Measurements from ENCODE around the gene SEMA3G.

GRCh38 chr3:52435246-52436101, 9.4 kb downstream of the SEMA3G start:
- TF ChIP-seq POLR2A (IDR thresholded peaks at IDR 0.05), result no peak
- TF ChIP-seq CTCF (IDR thresholded peaks at IDR 0.05), result no peak

All from uterus (tissue), 2 donors.